Rectal smooth muscle tissue (tissue), 1 donor: ENCODE data around the gene MLPH.

ENCODE experiments used
- H3K27ac ChIP-seq: one replicate; pipeline ENCODE4 v1.7.0; 2013; ENCODE audit warnings: low read depth, low read length, inconsistent platforms
- H3K27me3 ChIP-seq: one replicate; pipeline ENCODE4 v1.7.0; 2013; ENCODE audit warnings: low read length; ENCODE audit not compliant: control insufficient read depth, insufficient read depth
- H3K36me3 ChIP-seq: one replicate; pipeline ENCODE4 v1.7.0; 2013; ENCODE audit warnings: low read length; ENCODE audit not compliant: control insufficient read depth, insufficient read depth
- H3K4me1 ChIP-seq: one replicate; pipeline ENCODE4 v1.7.0; 2013; ENCODE audit warnings: low read length; ENCODE audit not compliant: control insufficient read depth, insufficient read depth
- H3K4me3 ChIP-seq: one replicate; pipeline ENCODE4 v1.7.0; 2013; ENCODE audit warnings: low read length
- H3K9ac ChIP-seq: one replicate; pipeline ENCODE4 v1.7.0; 2013; ENCODE audit warnings: low read length

MLPH gene

GRCh38 chr2:237538001-237538720, 51.1 kb downstream of the MLPH start:
- Histone ChIP-seq H3K4me1 (no peaks in the 10 kb centered on the region), H3K27me3 (no peaks in the 10 kb centered on the region), H3K4me3 (no peak overlapping the region), H3K27ac (no peak overlapping the region), H3K36me3 (no peaks in the 10 kb centered on the region), H3K9ac (no peak overlapping the region)

- H3K27me3 ChIP-seq: no peaks in the 10 kb centered on the region
- H3K4me3 ChIP-seq: no peak overlapping the region
- no peak overlapping the region for H3K9ac ChIP-seq
- no peaks in the 10 kb centered on the region for H3K4me1 ChIP-seq
- H3K27ac ChIP-seq: no peak overlapping the region
- no peaks in the 10 kb centered on the region for H3K36me3 ChIP-seq
These were observed 51.9 kb downstream of the MLPH start for GRCh38 chr2:237538901-237539300.

- no peak overlapping the region for H3K9ac ChIP-seq
- H3K27ac ChIP-seq: no peak overlapping the region
- H3K4me3 ChIP-seq: no peak overlapping the region
- no peaks in the 10 kb centered on the region for H3K27me3 ChIP-seq
- H3K36me3 ChIP-seq: no peaks in the 10 kb centered on the region
- no peaks in the 10 kb centered on the region for H3K4me1 ChIP-seq
These were observed 52.6 kb downstream of the MLPH start for GRCh38 chr2:237539681-237540080.

GRCh38 chr2:237540223-237540775, 53.2 kb downstream of the MLPH start:
- H3K4me1 ChIP-seq: no peaks in the 10 kb centered on the region
- H3K9ac ChIP-seq: no peak overlapping the region
- H3K27ac ChIP-seq: no peak overlapping the region
- H3K4me3 ChIP-seq: no peak overlapping the region
- no peaks in the 10 kb centered on the region for H3K27me3 ChIP-seq
- no peaks in the 10 kb centered on the region for H3K36me3 ChIP-seq

GRCh38 chr2:237540823-237541222, 53.8 kb downstream of the MLPH start:
- H3K27ac ChIP-seq: no peak overlapping the region
- H3K4me3 ChIP-seq: no peak overlapping the region
- no peaks in the 10 kb centered on the region for H3K4me1 ChIP-seq
- no peak overlapping the region for H3K9ac ChIP-seq
- no peaks in the 10 kb centered on the region for H3K27me3 ChIP-seq
- H3K36me3 ChIP-seq: no peaks in the 10 kb centered on the region

DNA sequence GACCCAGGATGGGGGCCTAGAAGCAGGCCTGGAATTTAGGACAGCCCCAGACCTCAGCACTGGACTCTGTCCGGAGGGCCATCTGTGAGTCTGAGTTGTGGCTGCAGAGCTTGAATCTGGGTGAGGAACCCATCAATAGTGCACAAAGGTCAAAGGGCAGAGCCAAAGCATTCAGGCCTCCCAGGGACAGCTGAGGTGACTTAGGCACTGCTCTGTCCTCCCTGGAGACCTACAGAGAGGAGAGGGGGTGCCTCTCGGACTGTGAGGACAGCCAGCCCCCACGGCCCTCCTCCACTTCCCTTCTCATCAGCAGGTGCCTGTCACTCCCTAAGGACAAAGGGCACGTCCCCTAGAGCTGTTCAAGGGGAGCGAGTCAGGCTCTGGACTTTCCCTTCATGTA, 54.2 kb downstream of the MLPH start:
- H3K9ac ChIP-seq: no peak overlapping the region
- no peaks in the 10 kb centered on the region for H3K36me3 ChIP-seq
- no peak overlapping the region for H3K4me3 ChIP-seq
- no peaks in the 10 kb centered on the region for H3K27me3 ChIP-seq
- H3K27ac ChIP-seq: no peak overlapping the region
- no peaks in the 10 kb centered on the region for H3K4me1 ChIP-seq

- Histone ChIP-seq H3K9ac (no peak overlapping the region), H3K4me1 (no peaks in the 10 kb centered on the region), H3K27me3 (no peaks in the 10 kb centered on the region), H3K4me3 (no peak overlapping the region), H3K27ac (no peak overlapping the region), H3K36me3 (no peaks in the 10 kb centered on the region)
These were observed 55.1 kb downstream of the MLPH start for GRCh38 chr2:237542001-237542704.

GRCh38 chr2:237546040-237546875, 59.2 kb downstream of the MLPH start:
- no peak overlapping the region for H3K27ac ChIP-seq
- H3K4me1 ChIP-seq: no peaks in the 10 kb centered on the region
- no peaks in the 10 kb centered on the region for H3K27me3 ChIP-seq
- no peak overlapping the region for H3K9ac ChIP-seq
- no peaks in the 10 kb centered on the region for H3K36me3 ChIP-seq
- H3K4me3 ChIP-seq: no peak overlapping the region

- H3K36me3 ChIP-seq: no peaks in the 10 kb centered on the region
- H3K9ac ChIP-seq: no peak overlapping the region
- no peaks in the 10 kb centered on the region for H3K4me1 ChIP-seq
- no peak overlapping the region for H3K4me3 ChIP-seq
- no peaks in the 10 kb centered on the region for H3K27me3 ChIP-seq
- H3K27ac ChIP-seq: no peak overlapping the region
These were observed 59.9 kb downstream of the MLPH start for GRCh38 chr2:237546876-237547395.

DNA sequence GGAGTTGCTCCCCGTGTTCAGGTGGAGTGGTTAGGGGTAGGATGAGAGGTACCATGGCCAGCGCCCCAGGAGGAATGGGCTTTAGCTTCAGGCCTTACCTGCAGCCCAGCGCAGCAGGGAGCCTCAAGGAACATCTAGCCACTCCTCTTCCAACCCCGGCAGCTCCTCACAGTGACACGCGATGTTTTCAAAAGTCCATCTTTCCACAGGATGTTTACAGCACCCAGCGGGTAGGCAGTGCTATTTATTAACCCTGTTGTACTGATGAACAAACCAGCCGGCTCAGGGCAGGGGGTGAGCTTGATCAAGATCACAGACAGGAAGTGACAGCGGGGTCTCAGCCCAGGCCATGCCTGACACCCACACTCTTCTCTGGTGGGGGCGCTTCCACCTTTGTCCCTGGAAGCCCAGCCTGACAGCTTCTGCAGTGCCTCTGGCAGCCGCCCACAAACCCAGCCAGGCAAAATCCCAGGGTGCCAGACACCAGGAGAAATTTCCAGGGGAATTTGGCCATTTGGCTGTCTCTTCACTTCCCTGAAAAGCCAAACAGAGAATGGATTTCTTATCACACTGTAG, 60.9 kb downstream of the MLPH start:
- Histone ChIP-seq H3K27me3 (no peaks in the 10 kb centered on the region), H3K36me3 (no peaks in the 10 kb centered on the region)

GRCh38 chr2:237549216-237549615, 62.2 kb downstream of the MLPH start:
- Histone ChIP-seq H3K9ac (no peak overlapping the region), H3K27me3 (no peaks in the 10 kb centered on the region), H3K36me3 (peaks cover 2% of the 10 kb centered on the region), H3K27ac (no peak overlapping the region), H3K4me3 (no peak overlapping the region), H3K4me1 (no peaks in the 10 kb centered on the region)

More for the DNA sequence above, 60.9 kb downstream of the MLPH start:
- Histone ChIP-seq H3K4me1 (no peaks in the 10 kb centered on the region), H3K27ac (no peak overlapping the region), H3K9ac (no peak overlapping the region), H3K4me3 (no peak overlapping the region)
